ENCODE results near the gene CARD10. TPM values are rescaled to one million over a fixed set of nuclear protein-coding genes. Genes with fewer than 3 reads are reported as not detected.

The CARD10 gene
- total and polyA plus RNA-seq, 4 donors = 7.8 to 14.0 (median 8.4) TPM

- Histone ChIP-seq H3K36me3 (ENCODE audit: control insufficient read depth in 4 of 4, insufficient read depth in 3 of 4, low read depth in 1 of 4, low read length in 3 of 4) (no peaks in the 10 kb centered on the region), H3K4me1 (ENCODE audit: control insufficient read depth in 4 of 4, insufficient read depth in 4 of 4, low read length in 3 of 4) (peaks cover 0 to 5% (median 2%) of the 10 kb centered on the region in 4 donors), H3K27ac (ENCODE audit: low read depth in 1 of 2, low read length in 2 of 2) (no peak overlapping the region), H3K4me3 (ENCODE audit: low read depth in 1 of 3, low read length in 3 of 3) (no peak overlapping the region), H3K9me3 (ENCODE audit: control insufficient read depth in 4 of 4, low read length in 3 of 4) (no peaks in the 10 kb centered on the region), H3K9ac (ENCODE audit: low read depth in 1 of 2, low read length in 2 of 2) (no peak overlapping the region), H3K27me3 (ENCODE audit: control insufficient read depth in 4 of 4, insufficient read depth in 4 of 4, low read length in 3 of 4) (peaks cover 0 to 6% (median 0%) of the 10 kb centered on the region in 4 donors)
- WGBS = 82% methylated on average over 1 of the region's 1 CpG
- TF ChIP-seq EGR1 (IDR thresholded peaks at IDR 0.05; ENCODE audit: low read depth in 2 of 2) (no peak), FOXA2 (IDR thresholded peaks at IDR 0.05) (no peak), JUND (IDR thresholded peaks at IDR 0.05) (no peak), CTCF (IDR thresholded peaks at IDR 0.05; ENCODE audit: low read depth, low read length, missing input control) (no peak), NR2F2 (IDR thresholded peaks at IDR 0.05) (no peak), MAX (IDR thresholded peaks at IDR 0.05) (no peak), YY1 (IDR thresholded peaks at IDR 0.05) (no peak), ZBTB33 (IDR thresholded peaks at IDR 0.05) (no peak)
- no peak for DNase-seq (ENCODE audit: low spot score)
These were observed 68.0 kb downstream of the CARD10 start for GRCh38 chr22:37451218-37451617.

- Histone ChIP-seq H3K27ac (ENCODE audit: low read depth in 1 of 2, low read length in 2 of 2) (no peak overlapping the region), H3K4me1 (ENCODE audit: control insufficient read depth in 4 of 4, insufficient read depth in 4 of 4, low read length in 3 of 4) (no peaks in the 10 kb centered on the region), H3K36me3 (ENCODE audit: control insufficient read depth in 4 of 4, insufficient read depth in 3 of 4, low read depth in 1 of 4, low read length in 3 of 4) (no peaks in the 10 kb centered on the region), H3K9me3 (ENCODE audit: control insufficient read depth in 4 of 4, low read length in 3 of 4) (no peaks in the 10 kb centered on the region), H3K27me3 (ENCODE audit: control insufficient read depth in 4 of 4, insufficient read depth in 4 of 4, low read length in 3 of 4) (peaks cover 0 to 6% (median 0%) of the 10 kb centered on the region in 4 donors), H3K4me3 (ENCODE audit: low read depth in 1 of 3, low read length in 3 of 3) (no peak overlapping the region), H3K9ac (ENCODE audit: low read depth in 1 of 2, low read length in 2 of 2) (no peak overlapping the region)
- TF ChIP-seq RAD21 (IDR thresholded peaks at IDR 0.05) (no peak), GABPA (IDR thresholded peaks at IDR 0.05 in 1 of 2, conservative IDR thresholded peaks at IDR 0.05 in 1 of 2) (no peak), MAX (IDR thresholded peaks at IDR 0.05) (no peak), HNF4G (IDR thresholded peaks at IDR 0.05) (no peak), NR2F2 (IDR thresholded peaks at IDR 0.05) (no peak), FOXA1 (IDR thresholded peaks at IDR 0.05) (no peak), YY1 (IDR thresholded peaks at IDR 0.05) (no peak), SP1 (IDR thresholded peaks at IDR 0.05) (no peak), ZBTB33 (IDR thresholded peaks at IDR 0.05) (no peak)
- DNase-seq (ENCODE audit: low spot score) = no peak
- WGBS = 71% methylated on average over 15 of the region's 15 CpGs
These were observed 69.7 kb downstream of the CARD10 start for GRCh38 chr22:37449331-37450001.

Data from liver (tissue), 9 donors.